ENCODE data around the gene PPBP.

The PPBP gene, protein sequence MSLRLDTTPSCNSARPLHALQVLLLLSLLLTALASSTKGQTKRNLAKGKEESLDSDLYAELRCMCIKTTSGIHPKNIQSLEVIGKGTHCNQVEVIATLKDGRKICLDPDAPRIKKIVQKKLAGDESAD

DNA sequence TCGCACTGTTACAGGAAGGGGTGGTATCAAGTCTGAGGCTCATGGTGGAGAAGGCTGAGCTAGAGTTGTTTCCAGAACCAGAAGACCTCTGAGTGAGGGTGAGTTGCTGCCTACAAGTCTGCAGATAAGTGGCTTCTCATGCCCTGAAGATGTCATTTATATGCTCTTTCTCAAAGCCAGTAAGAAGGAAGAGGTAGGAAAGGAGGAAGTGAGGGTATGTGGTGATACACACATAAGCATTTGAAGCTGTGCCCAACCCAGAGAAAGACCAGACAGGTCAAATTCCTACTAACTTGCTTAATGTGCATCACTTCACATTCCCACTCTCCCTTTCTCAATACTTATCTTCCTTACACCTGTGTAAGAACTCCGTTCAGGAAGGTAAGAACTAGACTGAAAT, at the start of gene PPBP:
TSS of gene PPBP (minus strand) at position 130 of the 400 bp plus-strand sequence. CDS start at position 43, 87 bp downstream.
- TF ChIP-seq GATA1 (IDR thresholded peaks at IDR 0.05; ENCODE audit: low read depth, low read length), result no peak
- TF ChIP-seq POLR2A (IDR thresholded peaks at IDR 0.05; ENCODE audit: low read length), result no peak
- no peak for DNase-seq

DNA sequence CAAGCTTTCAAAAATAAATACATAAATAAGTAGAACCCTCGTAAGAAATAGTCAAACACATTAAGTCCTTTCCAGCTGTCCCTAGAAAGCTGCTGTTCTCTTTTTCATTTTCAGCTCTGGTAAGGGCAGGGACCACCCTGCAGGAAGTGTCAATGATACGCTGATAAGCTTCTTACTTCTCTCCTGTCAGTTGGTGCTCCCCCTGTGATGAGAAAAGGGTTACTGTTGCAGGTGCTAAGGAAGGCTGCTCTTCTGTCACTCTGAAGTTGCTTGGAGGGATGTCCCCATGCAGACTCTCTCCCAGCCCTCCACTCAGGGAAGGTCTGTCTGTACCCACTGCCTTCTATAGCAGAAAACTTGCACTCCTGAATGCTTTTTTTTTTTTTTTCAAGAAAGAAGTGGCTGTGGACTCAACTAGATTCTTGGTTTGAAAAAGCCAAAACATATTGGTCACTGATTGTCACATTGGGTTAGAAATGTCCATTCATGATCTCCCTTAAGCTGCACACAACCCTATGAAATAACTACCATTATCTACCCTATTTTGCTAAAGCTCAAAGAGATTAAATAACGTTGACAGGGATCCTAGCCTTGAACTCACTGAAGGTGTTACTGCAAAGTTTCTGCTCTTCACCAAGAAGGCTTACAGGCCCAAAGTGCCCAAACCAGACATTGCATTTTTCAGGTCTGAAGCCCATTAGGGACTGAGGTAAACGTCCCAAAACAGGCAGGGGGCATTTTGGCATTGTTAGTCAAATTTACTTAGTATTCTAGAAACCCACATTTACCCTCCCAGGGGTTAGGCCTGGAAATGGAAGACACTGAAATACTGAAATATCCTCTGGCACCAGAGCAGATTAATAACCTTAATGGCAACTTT, 49.3 kb upstream of the PPBP start:
- TF ChIP-seq GATA1 (IDR thresholded peaks at IDR 0.05; ENCODE audit: low read depth, low read length), result no peak
- TF ChIP-seq POLR2A (IDR thresholded peaks at IDR 0.05; ENCODE audit: low read length), result no peak
- DNase-seq, result peak; percentile 30 to 73

DNA sequence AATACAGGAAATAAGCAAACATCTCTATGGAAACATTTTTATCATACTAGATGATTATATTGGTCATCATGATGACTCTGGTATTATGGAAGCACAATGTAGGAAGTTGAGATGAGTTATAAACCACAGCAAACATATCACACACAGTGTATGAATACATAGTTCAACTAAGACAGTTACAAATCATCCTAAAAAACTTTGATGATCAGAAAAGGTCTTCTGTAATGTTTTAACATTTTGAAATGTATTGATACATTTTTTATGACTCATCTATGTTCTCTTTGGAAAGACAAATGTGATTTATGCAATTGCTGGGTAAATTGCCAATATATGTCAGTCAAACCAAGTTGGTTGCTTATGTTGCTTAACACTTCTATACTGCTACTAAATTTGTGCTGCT, 45.7 kb upstream of the PPBP start:
- TF ChIP-seq GATA1 (IDR thresholded peaks at IDR 0.05; ENCODE audit: low read depth, low read length) (no peak), POLR2A (IDR thresholded peaks at IDR 0.05; ENCODE audit: low read length) (no peak)
- no peak for DNase-seq

DNA sequence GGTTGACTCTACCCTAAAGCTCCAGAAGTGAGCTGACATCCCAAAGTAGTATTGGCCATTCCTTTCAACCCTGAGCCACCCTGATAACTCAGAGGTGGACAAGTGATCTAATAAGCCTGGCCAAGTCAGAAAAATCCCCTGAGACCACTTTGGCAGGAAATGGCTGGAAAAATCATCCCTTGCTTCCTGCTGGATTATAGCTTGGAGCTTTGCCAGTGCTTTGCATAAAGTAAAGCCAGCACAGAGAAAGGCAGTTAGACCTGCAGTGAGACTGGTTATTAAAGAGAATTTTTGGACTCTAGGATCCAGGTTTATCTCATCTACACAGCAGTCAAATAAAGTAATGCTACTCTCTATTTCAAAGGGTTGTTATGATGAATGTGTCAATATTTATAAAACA, 44.1 kb upstream of the PPBP start:
- TF ChIP-seq GATA1 (IDR thresholded peaks at IDR 0.05; ENCODE audit: low read depth, low read length), result no peak
- no peak for TF ChIP-seq POLR2A (IDR thresholded peaks at IDR 0.05; ENCODE audit: low read length)
- DNase-seq, result no peak

DNA sequence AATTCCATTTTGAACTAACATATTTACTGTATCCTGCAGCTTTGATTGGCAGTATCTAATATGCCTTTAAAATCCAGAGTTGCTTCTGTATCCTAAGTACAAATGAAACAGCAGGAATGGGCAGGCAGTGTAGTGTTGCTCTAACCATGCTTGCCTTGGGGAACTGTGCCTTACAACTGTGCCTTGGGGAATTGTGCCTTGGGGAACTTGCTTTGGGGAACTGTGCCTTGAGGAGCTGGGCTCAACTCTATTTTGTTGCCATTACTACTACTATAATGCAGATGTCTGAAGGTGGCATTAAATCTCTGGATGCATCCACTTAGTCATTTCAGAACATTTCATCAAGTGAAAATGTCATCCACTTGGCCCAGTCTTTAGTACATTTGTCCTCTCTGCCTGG, 43.6 kb upstream of the PPBP start:
- no peak for TF ChIP-seq GATA1 (IDR thresholded peaks at IDR 0.05; ENCODE audit: low read depth, low read length)
- TF ChIP-seq POLR2A (IDR thresholded peaks at IDR 0.05; ENCODE audit: low read length), result no peak
- no peak for DNase-seq

DNA sequence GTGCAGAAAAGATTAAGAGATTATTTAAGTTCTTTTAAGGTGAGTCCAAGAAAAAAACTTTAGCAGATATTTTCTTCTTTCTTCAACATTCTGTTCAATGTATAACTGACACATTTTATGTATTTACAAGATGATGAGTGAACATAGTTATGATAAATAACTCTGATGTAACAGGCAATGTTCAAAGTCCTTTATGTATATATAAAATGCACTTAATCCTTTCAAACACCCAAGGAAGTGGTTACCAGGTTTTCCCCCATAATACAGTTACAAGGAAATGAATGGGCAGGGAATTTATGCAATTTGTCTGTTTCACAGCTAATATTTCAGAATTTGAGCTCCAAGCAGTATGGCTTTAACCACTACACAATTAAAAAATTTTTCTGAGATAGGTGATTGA, 42.3 kb upstream of the PPBP start:
- no peak for TF ChIP-seq GATA1 (IDR thresholded peaks at IDR 0.05; ENCODE audit: low read depth, low read length)
- no peak for TF ChIP-seq POLR2A (IDR thresholded peaks at IDR 0.05; ENCODE audit: low read length)
- no peak for DNase-seq

DNA sequence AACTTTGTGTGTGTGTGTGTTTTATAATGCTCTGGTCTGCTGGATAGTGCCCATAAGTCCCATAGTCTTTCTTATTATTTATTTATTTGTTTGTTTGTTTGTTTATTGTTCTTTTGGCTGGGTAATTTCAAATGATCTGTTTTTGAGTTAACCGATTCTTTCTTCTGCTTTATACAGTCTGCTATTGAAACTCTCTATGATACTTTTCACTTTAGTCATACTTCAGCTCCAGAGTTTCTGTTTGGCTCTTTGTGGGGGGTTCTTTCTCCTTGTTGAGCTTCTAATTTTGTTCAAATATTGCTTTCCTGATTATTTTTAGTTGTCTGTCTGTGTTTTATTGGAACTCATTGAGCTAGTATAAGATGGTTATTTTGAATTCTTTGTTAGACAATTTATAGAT, 40.5 kb upstream of the PPBP start:
- TF ChIP-seq GATA1 (IDR thresholded peaks at IDR 0.05; ENCODE audit: low read depth, low read length), result no peak
- no peak for TF ChIP-seq POLR2A (IDR thresholded peaks at IDR 0.05; ENCODE audit: low read length)
- no peak for DNase-seq

DNA sequence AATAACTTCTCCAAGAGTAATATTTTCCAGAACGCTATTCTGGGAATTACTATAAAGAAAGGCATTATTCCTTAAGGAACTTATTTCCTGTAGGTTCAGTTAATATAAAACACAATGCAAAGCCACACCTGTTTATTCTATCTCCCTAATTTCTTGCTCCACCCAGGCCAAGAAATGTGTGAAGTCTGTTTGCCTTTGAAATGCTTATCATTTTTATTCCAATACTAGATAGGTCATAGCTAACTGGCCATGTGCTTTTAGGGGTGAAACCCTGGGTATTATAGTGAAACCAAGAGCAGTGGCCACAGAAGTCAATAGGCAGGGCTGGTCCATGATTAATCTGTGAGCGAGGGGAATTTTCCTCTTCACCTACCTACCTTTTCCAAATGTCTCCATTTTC, 35.7 kb upstream of the PPBP start:
- TF ChIP-seq POLR2A (IDR thresholded peaks at IDR 0.05; ENCODE audit: low read length) (no peak), GATA1 (IDR thresholded peaks at IDR 0.05; ENCODE audit: low read depth, low read length) (no peak)
- no peak for DNase-seq

DNA sequence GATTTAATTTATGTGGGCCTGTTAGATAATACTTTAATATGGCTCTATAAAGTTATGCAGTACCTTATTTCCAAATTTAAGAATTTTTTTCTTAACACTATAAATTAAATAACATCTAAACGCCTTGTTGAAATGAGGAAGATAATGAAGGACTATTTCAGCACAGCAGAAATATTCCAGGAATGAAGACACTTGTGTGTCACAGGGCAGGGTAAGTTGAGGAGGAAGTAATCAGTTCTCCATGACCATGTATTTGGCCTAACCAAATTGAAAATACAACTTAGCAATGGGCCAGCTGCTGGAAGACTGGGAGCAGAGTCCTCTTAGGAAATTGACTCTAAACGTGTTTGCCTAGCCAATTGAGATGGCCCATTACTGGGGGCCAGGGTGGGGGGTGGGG, 33.6 kb upstream of the PPBP start:
- no peak for TF ChIP-seq GATA1 (IDR thresholded peaks at IDR 0.05; ENCODE audit: low read depth, low read length)
- TF ChIP-seq POLR2A (IDR thresholded peaks at IDR 0.05; ENCODE audit: low read length), result no peak
- DNase-seq, result no peak

DNA sequence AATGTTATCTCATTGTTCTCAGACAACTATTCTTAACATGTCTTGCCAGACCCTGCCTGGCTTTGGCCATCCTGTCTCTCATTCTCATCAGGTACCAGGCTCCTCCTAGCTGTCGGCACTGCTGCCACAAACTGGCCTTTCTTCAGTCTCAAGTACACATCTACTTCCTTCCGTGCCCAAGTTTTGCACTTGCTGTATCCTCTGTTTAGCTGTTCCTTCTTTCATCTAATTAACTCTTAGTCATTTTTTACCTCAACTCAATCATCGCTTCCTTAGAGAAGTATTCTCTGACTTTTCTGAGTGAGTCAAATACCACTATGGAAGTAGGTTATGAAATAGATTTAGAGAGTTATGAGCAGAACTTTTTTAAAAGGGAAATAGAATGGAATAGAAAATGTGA, 30.8 kb upstream of the PPBP start:
- DNase-seq, result no peak
- TF ChIP-seq GATA1 (IDR thresholded peaks at IDR 0.05; ENCODE audit: low read depth, low read length), result no peak
- TF ChIP-seq POLR2A (IDR thresholded peaks at IDR 0.05; ENCODE audit: low read length), result no peak

DNA sequence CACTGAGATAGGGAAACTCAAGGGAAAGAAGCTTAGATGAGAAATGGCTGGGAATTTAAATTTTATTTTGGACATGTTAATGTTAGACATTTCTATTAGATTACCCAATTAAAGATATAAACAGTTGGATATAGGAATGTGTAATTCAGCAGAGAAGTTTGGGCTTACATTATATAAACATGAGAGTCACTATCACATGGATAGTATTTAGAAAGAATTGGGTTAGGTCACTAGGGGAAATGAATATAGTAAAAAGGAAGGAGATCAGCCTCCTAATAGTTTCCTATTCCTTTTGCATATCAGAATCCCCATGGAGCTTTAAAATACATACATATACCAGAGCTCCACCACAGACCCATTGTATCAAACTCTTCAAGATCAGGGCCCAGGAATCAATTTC, 30.1 kb upstream of the PPBP start:
- TF ChIP-seq POLR2A (IDR thresholded peaks at IDR 0.05; ENCODE audit: low read length) (no peak), GATA1 (IDR thresholded peaks at IDR 0.05; ENCODE audit: low read depth, low read length) (no peak)
- DNase-seq, result no peak

DNA sequence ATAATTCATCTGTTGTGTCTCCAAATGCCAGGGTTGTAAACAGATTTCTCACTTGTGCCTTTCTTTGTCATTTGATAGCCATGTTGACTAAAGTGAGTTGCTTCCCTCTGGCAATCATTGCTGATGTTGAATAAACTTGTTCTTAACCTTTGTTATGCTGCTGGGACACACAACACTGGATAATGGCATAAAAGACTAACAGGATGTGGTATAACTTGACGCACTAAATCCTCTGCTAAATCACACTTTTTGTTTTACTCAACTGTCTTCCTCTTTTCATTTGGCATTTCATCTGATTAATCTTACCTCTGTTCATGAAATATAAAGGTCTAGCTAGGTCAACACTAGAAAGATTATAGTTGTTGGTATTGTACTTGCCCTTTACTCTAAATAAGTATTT, 28.1 kb upstream of the PPBP start:
- TF ChIP-seq POLR2A (IDR thresholded peaks at IDR 0.05; ENCODE audit: low read length) (no peak), GATA1 (IDR thresholded peaks at IDR 0.05; ENCODE audit: low read depth, low read length) (no peak)
- DNase-seq, result no peak

DNA sequence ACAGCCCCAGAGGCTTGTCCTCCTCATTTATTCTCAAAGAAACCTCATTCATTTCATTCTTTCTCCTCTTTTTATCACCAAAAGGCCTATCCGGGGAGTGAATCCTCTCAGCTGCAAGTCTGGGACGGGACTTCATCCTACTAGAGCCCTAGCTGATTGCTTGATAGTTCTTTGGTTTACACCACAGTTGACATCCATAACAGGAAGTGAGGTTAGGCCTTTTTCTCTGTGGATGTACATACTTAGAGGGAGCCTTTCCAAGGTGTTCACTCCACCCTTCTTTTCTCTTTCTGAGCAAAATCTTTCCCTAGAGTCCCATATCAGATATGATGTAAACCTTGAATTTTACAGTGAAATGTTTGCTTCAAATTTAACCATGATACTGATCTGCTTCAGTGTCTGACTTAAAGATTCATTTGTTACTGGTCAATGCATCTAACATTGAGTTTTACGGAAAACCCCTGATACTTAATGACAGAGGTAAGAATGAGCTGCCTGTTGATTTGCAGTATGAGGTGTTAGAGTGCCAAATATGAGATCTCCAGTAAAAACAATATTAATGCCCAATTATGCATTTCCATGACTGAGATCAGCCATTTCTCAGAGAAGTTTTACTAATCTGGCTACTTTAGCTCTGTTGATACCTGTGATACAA, 27.3 kb upstream of the PPBP start:
- no peak for TF ChIP-seq GATA1 (IDR thresholded peaks at IDR 0.05; ENCODE audit: low read depth, low read length)
- no peak for TF ChIP-seq POLR2A (IDR thresholded peaks at IDR 0.05; ENCODE audit: low read length)
- no peak for DNase-seq

DNA sequence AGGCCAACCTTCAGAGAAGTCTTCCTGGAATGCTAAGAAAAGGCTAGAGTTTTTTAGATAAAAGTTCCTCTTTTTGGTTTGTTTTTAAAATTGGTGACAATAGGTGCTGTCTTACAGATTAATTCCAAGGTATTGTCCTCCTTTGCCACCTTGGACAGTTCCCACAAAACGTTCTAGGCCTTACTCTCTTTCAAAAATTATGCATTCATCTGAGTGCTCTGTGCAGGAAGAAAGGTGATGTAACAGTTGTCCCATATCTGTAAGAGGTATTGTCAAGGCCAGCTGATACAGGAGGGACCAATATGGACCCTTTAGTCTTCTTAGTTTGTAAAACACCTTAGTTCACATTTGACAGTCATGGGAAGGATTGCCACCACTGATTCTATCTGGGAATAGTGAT, 26.3 kb upstream of the PPBP start:
- DNase-seq, result peak in 1 of 2 experiments; percentile 18
- TF ChIP-seq GATA1 (IDR thresholded peaks at IDR 0.05; ENCODE audit: low read depth, low read length), result no peak
- TF ChIP-seq POLR2A (IDR thresholded peaks at IDR 0.05; ENCODE audit: low read length), result no peak

Measured in erythroblast (primary cell).